Stimulated activated naive CD8-positive, alpha-beta T cell treated with anti-CD3 and anti-CD28 coated beads, Interleukin-15, amount 100 ng/mL, for 72 hours (primary cell): ENCODE measurements around the gene EPS8L1.

Experiments used
- ATAC-seq: fragments of 150-1000 bp; cut with Tn5 transposase; 2 replicates; pipeline ENCODE4 v1.10.0; 2021; ENCODE audit warnings: mild to moderate bottlenecking, moderate library complexity
- DNase-seq, 2 donors: peaks; one replicate each; pipeline ENCODE4 v3.0.0; 2021 to 2022
- H3K27ac Mint-ChIP-seq, 2 donors: one replicate each; pipeline ENCODE4 v1.8.0; 2022; ENCODE audit warnings: mild to moderate bottlenecking in 2 of 2, mixed read lengths in 2 of 2, moderate library complexity in 2 of 2
- H3K27me3 Mint-ChIP-seq: one replicate; pipeline ENCODE4 v1.8.0; 2022; ENCODE audit warnings: mixed read lengths
- H3K4me1 Mint-ChIP-seq: one replicate; pipeline ENCODE4 v1.8.0; 2022; ENCODE audit warnings: mild to moderate bottlenecking, mixed read lengths
- H3K4me3 Mint-ChIP-seq, 2 donors: one replicate each; pipeline ENCODE4 v1.8.0; 2022; ENCODE audit warnings: mild to moderate bottlenecking in 2 of 2, mixed read lengths in 2 of 2, moderate library complexity in 1 of 2
- H3K9me3 Mint-ChIP-seq, 2 donors: one replicate each; pipeline ENCODE4 v1.8.0; 2022; ENCODE audit warnings: mixed read lengths in 2 of 2

Gene EPS8L1

DNA sequence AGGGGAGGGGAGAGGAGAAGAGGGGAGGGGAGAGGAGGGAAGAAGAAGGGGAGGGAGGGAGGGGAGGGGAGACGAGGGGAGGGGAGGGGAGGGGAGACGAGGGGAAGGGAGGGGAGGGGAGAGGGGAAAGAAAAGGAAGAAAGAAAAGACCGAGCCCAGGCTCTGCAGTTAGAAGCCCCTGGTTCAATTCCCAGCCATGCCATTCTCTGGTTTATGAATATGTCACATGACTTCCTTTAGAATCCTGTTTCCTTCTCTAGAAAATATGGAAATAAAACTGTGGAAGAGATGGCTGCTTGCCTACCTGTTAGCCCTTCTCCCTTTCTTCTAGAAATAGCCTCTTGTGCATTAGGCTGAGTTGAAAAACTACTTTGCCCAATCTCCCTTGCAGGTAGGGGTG is 59.1 kb downstream of the EPS8L1 start:
- Mint-ChIP-seq H3K27me3 (peaks cover 68% of the 10 kb centered on the region), H3K27ac (no peak overlapping the region), H3K4me1 (peaks cover 5% of the 10 kb centered on the region), H3K4me3 (no peak overlapping the region), H3K9me3 (no peaks in the 10 kb centered on the region)
- DNase-seq (no peak), ATAC-seq (no peak)

GRCh38 chr19:55136399-55137102 is 60.9 kb downstream of the EPS8L1 start:
- no peaks in the 10 kb centered on the region for H3K9me3 Mint-ChIP-seq
- no peak overlapping the region for H3K27ac Mint-ChIP-seq
- no peak for ATAC-seq
- no peak overlapping the region for H3K4me3 Mint-ChIP-seq
- peaks cover 11% of the 10 kb centered on the region for H3K4me1 Mint-ChIP-seq
- H3K27me3 Mint-ChIP-seq = peaks cover 72% of the 10 kb centered on the region
- no peak for DNase-seq
